RWPE2 (cell line): Measurements from ENCODE around the gene NCBP1.

ENCODE experiments used
- ATAC-seq: fragments of 200-7000 bp; cut with Tn5 transposase; 3 replicates; pipeline ENCODE4 v1.9.1; 2021; ENCODE audit warnings: low read depth
- DNase-seq: peaks from one replicate; pipeline ENCODE4 v3.0.0-alpha.2; 2020; ENCODE audit warnings: low spot score
- H3K27ac ChIP-seq: fragments of 450-650 bp; 2 replicates; pipeline ENCODE4 v1.5.1; 2017; ENCODE audit warnings: mild to moderate bottlenecking; ENCODE audit not compliant: poor library complexity, severe bottlenecking
- H3K27me3 ChIP-seq: fragments of 250-450 bp; sonication (Bioruptor Pico); 2 replicates; pipeline ENCODE4 v1.5.1; 2021; ENCODE audit warnings: mild to moderate bottlenecking, moderate library complexity; ENCODE audit not compliant: insufficient read depth, poor library complexity, severe bottlenecking
- H3K36me3 ChIP-seq: fragments of 250-450 bp; sonication (Bioruptor Pico); 2 replicates; pipeline ENCODE4 v1.5.1; 2020; ENCODE audit warnings: low read depth, mild to moderate bottlenecking, moderate library complexity
- H3K4me1 ChIP-seq: fragments of 250-450 bp; sonication (Bioruptor Pico); 2 replicates; pipeline ENCODE4 v1.5.1; 2021; ENCODE audit warnings: mild to moderate bottlenecking, moderate library complexity; ENCODE audit not compliant: insufficient read depth, poor library complexity, severe bottlenecking
- H3K4me3 ChIP-seq: fragments of 250-450 bp; sonication (Bioruptor Pico); 2 replicates; pipeline ENCODE4 v1.5.1; 2021; ENCODE audit warnings: mild to moderate bottlenecking, moderate library complexity; ENCODE audit not compliant: severe bottlenecking
- H3K9me3 ChIP-seq: fragments of 250-450 bp; sonication (Bioruptor Pico); 2 replicates; pipeline ENCODE4 v1.5.1; 2021; ENCODE audit warnings: mild to moderate bottlenecking, moderate library complexity; ENCODE audit not compliant: severe bottlenecking
- CTCF ChIP-seq: fragments of 450-650 bp; IDR thresholded peaks from one replicate; pipeline ENCODE4 v1.5.1; 2017; ENCODE audit warnings: mild to moderate bottlenecking, moderate library complexity; ENCODE audit not compliant: poor library complexity, severe bottlenecking

NCBP1 gene

GRCh38 chr9:97600531-97601227, 32.9 kb upstream of the NCBP1 start:
- TF ChIP-seq CTCF, result no peak
- ATAC-seq, result no peak
- H3K27ac ChIP-seq, result no peak overlapping the region

GRCh38 chr9:97601228-97601898, 32.3 kb upstream of the NCBP1 start:
- no peak for TF ChIP-seq CTCF
- Histone ChIP-seq H3K27me3 (no peaks in the 10 kb centered on the region), H3K36me3 (peaks cover 50% of the 10 kb centered on the region), H3K4me1 (no peaks in the 10 kb centered on the region), H3K4me3 (no peak overlapping the region), H3K9me3 (no peaks in the 10 kb centered on the region), H3K27ac (no peak overlapping the region)
- no peak for DNase-seq
- no peak for ATAC-seq

More at GRCh38 chr9:97600531-97601227, 32.9 kb upstream of the NCBP1 start:
- DNase-seq, result no peak
- Histone ChIP-seq H3K4me1 (no peaks in the 10 kb centered on the region), H3K4me3 (no peak overlapping the region), H3K9me3 (no peaks in the 10 kb centered on the region), H3K36me3 (peaks cover 43% of the 10 kb centered on the region), H3K27me3 (no peaks in the 10 kb centered on the region)

- H3K27ac ChIP-seq, result no peak overlapping the region
- H3K4me3 ChIP-seq, result no peak overlapping the region
- H3K27me3 ChIP-seq, result no peaks in the 10 kb centered on the region
- no peaks in the 10 kb centered on the region for H3K4me1 ChIP-seq
- H3K9me3 ChIP-seq, result no peaks in the 10 kb centered on the region
- no peak for TF ChIP-seq CTCF
- peaks cover 54% of the 10 kb centered on the region for H3K36me3 ChIP-seq
- DNase-seq, result no peak
- ATAC-seq, result no peak
Observed at GRCh38 chr9:97602430-97602829, 31.2 kb upstream of the NCBP1 start.

- no peaks in the 10 kb centered on the region for H3K4me1 ChIP-seq
- ATAC-seq, result no peak
- H3K4me3 ChIP-seq, result no peak overlapping the region
- peaks cover 67% of the 10 kb centered on the region for H3K36me3 ChIP-seq
- no peak for DNase-seq
- no peak for TF ChIP-seq CTCF
- no peaks in the 10 kb centered on the region for H3K9me3 ChIP-seq
- H3K27ac ChIP-seq, result no peak overlapping the region
- no peaks in the 10 kb centered on the region for H3K27me3 ChIP-seq
Observed at GRCh38 chr9:97604901-97605645, 28.5 kb upstream of the NCBP1 start.
